Neural progenitor cell (in vitro differentiated cells): ENCODE data around the gene ATP5MG. TPM values are rescaled to one million over a fixed set of nuclear protein-coding genes. Genes with fewer than 3 reads are reported as not detected.

Experiments
- DNase-seq: peaks from one replicate; pipeline ENCODE4 v3.0.0-alpha.2; 2016; ENCODE audit warnings: low spot score
- H2AFZ ChIP-seq: fragments of 200-600 bp; sonication (generic); replicated peaks from 2 replicates; pipeline ENCODE4 v1.6.1; 2016; ENCODE audit warnings: antibody characterized with exemption
- H3F3A ChIP-seq: fragments of 200-600 bp; sonication (generic); 2 replicates; pipeline ENCODE4 v1.6.1; 2016; ENCODE audit warnings: antibody characterized with exemption, low read depth
- H3K27ac ChIP-seq: fragments of 200-600 bp; sonication (generic); 2 replicates; pipeline ENCODE4 v1.5.1; 2016; ENCODE audit warnings: mild to moderate bottlenecking
- H3K27me3 ChIP-seq: fragments of 200-600 bp; sonication (generic); 2 replicates; pipeline ENCODE4 v1.6.1; 2016; ENCODE audit warnings: mild to moderate bottlenecking, moderate library complexity
- H3K36me3 ChIP-seq: fragments of 200-600 bp; sonication (generic); 2 replicates; pipeline ENCODE4 v1.5.1; 2016
- H3K4me1 ChIP-seq: fragments of 200-600 bp; sonication (generic); 2 replicates; pipeline ENCODE4 v1.6.1; 2016; ENCODE audit warnings: mixed run types
- H3K4me2 ChIP-seq: fragments of 200-600 bp; sonication (generic); 2 replicates; pipeline ENCODE4 v1.6.1; 2016
- H3K4me3 ChIP-seq: fragments of 200-600 bp; sonication (generic); 2 replicates; pipeline ENCODE4 v1.5.1; 2016
- H3K79me2 ChIP-seq: fragments of 200-600 bp; sonication (generic); 2 replicates; pipeline ENCODE4 v1.6.1; 2016; ENCODE audit warnings: low read depth
- H3K9ac ChIP-seq: fragments of 200-600 bp; sonication (generic); 2 replicates; pipeline ENCODE4 v1.6.1; 2016
- H3K9me3 ChIP-seq: fragments of 200-600 bp; sonication (generic); 2 replicates; pipeline ENCODE4 v1.5.1; 2016; ENCODE audit warnings: low read depth
- H4K20me1 ChIP-seq: fragments of 200-600 bp; sonication (generic); 2 replicates; pipeline ENCODE4 v1.6.1; 2016; ENCODE audit warnings: low read depth
- H3K27ac Mint-ChIP-seq: 3 replicates; pipeline ENCODE4 v1.8.0; 2021; ENCODE audit warnings: mixed read lengths
- H3K27me3 Mint-ChIP-seq: 2 replicates; pipeline ENCODE4 v1.8.0; 2022; ENCODE audit warnings: low read depth, mild to moderate bottlenecking, inconsistent platforms, moderate library complexity, mixed read lengths; ENCODE audit not compliant: insufficient read depth
- H3K36me3 Mint-ChIP-seq: 3 replicates; pipeline ENCODE4 v1.8.0; 2021; ENCODE audit warnings: mixed read lengths
- H3K4me1 Mint-ChIP-seq: 3 replicates; pipeline ENCODE4 v1.8.0; 2021; ENCODE audit warnings: mixed read lengths
- H3K4me3 Mint-ChIP-seq: 3 replicates; pipeline ENCODE4 v1.8.0; 2021; ENCODE audit warnings: mild to moderate bottlenecking, moderate library complexity, mixed read lengths
- H3K9me3 Mint-ChIP-seq: 3 replicates; pipeline ENCODE4 v1.8.0; 2020; ENCODE audit warnings: mixed read lengths
- CTCF ChIP-seq: fragments of 200-600 bp; sonication (generic); IDR thresholded peaks from 2 replicates; pipeline ENCODE4 v1.5.1; 2017; ENCODE audit warnings: antibody characterized with exemption, mild to moderate bottlenecking
- EZH2 ChIP-seq: fragments of 200-600 bp; sonication (generic); IDR thresholded peaks from 2 replicates; pipeline ENCODE4 v1.6.1; 2017; ENCODE audit warnings: antibody characterized with exemption, mild to moderate bottlenecking, moderate library complexity
- EZH2phosphoT487 ChIP-seq: fragments of 200-600 bp; sonication (generic); IDR thresholded peaks from 2 replicates; pipeline ENCODE4 v1.6.1; 2017; ENCODE audit warnings: antibody characterized with exemption
- total RNA-seq: library from RNA; depleted of rRNA; stranded (reverse); fragments of >200 nt; gene quantifications from 2 replicates; pipeline ENCODE4 v1.2.3, GENCODE V29; 2015; ENCODE audit warnings: low replicate concordance

ATP5MG gene
- total RNA-seq, 1 donor from 2014 or later, result 113 TPM

- H3K27ac Mint-ChIP-seq, result peak overlapping the region; percentile 68
- H3K79me2 ChIP-seq, result peaks cover 65% of the 10 kb centered on the region
- no peak overlapping the region for H2AFZ ChIP-seq
- peaks cover 2% of the 10 kb centered on the region for H3K27me3 Mint-ChIP-seq
- H3K4me1 ChIP-seq, result no peaks in the 10 kb centered on the region
- no peaks in the 10 kb centered on the region for H3K9me3 ChIP-seq
- H3K27ac ChIP-seq, result no peak overlapping the region
- no peak for DNase-seq
- TF ChIP-seq EZH2 (no peak), EZH2phosphoT487 (no peak), CTCF (no peak)
- no peak overlapping the region for H3K4me3 ChIP-seq
- peaks cover 5% of the 10 kb centered on the region for H3K36me3 Mint-ChIP-seq
- peaks cover 4% of the 10 kb centered on the region for H3F3A ChIP-seq
- H3K27me3 ChIP-seq, result no peaks in the 10 kb centered on the region
- H3K9me3 Mint-ChIP-seq, result no peaks in the 10 kb centered on the region
- H3K4me3 Mint-ChIP-seq, result no peak overlapping the region
- peaks cover 28% of the 10 kb centered on the region for H4K20me1 ChIP-seq
- H3K4me2 ChIP-seq, result no peak overlapping the region
- peaks cover 16% of the 10 kb centered on the region for H3K4me1 Mint-ChIP-seq
- H3K9ac ChIP-seq, result no peak overlapping the region
- no peaks in the 10 kb centered on the region for H3K36me3 ChIP-seq
Observed at GRCh38 chr11:118406599-118407166, 5.3 kb downstream of the ATP5MG start.

- Histone ChIP-seq H3K79me2 (peaks cover 30% of the 10 kb centered on the region), H3K4me3 (no peak overlapping the region), H4K20me1 (no peaks in the 10 kb centered on the region), H3F3A (peaks cover 1% of the 10 kb centered on the region), H3K9me3 (no peaks in the 10 kb centered on the region), H3K9ac (no peak overlapping the region), H3K27ac (no peak overlapping the region), H3K36me3 (no peaks in the 10 kb centered on the region), H3K4me1 (no peaks in the 10 kb centered on the region), H3K4me2 (no peak overlapping the region), H3K27me3 (no peaks in the 10 kb centered on the region), H2AFZ (no peak overlapping the region)
- no peak for TF ChIP-seq CTCF
- H3K9me3 Mint-ChIP-seq, result no peaks in the 10 kb centered on the region
- peaks cover 3% of the 10 kb centered on the region for H3K4me1 Mint-ChIP-seq
- DNase-seq, result no peak
- H3K27me3 Mint-ChIP-seq, result peaks cover 2% of the 10 kb centered on the region
- peaks cover 5% of the 10 kb centered on the region for H3K36me3 Mint-ChIP-seq
- H3K4me3 Mint-ChIP-seq, result no peak overlapping the region
- H3K27ac Mint-ChIP-seq, result no peak overlapping the region
Observed at GRCh38 chr11:118410055-118410745, 8.8 kb downstream of the ATP5MG start.

- Histone ChIP-seq H4K20me1 (no peaks in the 10 kb centered on the region), H3K4me1 (no peaks in the 10 kb centered on the region), H3K4me3 (no peak overlapping the region), H3K27me3 (no peaks in the 10 kb centered on the region), H3K9me3 (no peaks in the 10 kb centered on the region), H3K4me2 (no peak overlapping the region), H2AFZ (no peak overlapping the region), H3K9ac (no peak overlapping the region), H3F3A (peaks cover 8% of the 10 kb centered on the region), H3K27ac (no peak overlapping the region), H3K79me2 (peaks cover 16% of the 10 kb centered on the region), H3K36me3 (no peaks in the 10 kb centered on the region)
- DNase-seq, result no peak
- Mint-ChIP-seq H3K27me3 (peaks cover 2% of the 10 kb centered on the region), H3K36me3 (peaks cover 5% of the 10 kb centered on the region), H3K9me3 (no peaks in the 10 kb centered on the region), H3K4me1 (no peaks in the 10 kb centered on the region), H3K27ac (no peak overlapping the region), H3K4me3 (no peak overlapping the region)
- TF ChIP-seq EZH2phosphoT487 (no peak), CTCF (no peak), EZH2 (no peak)
Observed at GRCh38 chr11:118411530-118411929, 10.1 kb downstream of the ATP5MG start.
